Measurements from ENCODE around the gene MSI2.

The MSI2 gene

GRCh38 chr17:57541472-57542394 lies 285.4 kb downstream of the MSI2 start:
- DNase-seq: no peak

DNA sequence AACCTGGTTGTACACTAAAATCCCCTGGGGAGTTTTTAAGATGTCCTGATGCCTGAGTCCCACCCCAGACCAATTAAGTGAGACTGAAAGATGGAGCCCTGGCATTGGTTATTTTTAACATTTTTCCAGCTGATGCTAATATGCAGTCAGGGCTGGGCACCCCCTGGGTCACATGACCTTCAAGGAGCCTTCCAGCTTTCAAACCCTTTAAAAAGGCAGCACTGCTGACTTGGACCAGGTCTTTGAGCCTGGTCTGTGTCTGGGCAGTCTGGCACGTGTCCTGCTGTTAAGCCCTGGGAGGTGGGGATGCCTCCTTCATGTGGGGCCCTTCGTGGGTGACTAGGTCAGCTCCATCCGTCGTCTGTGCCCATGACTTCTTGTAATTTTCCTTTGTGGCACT lies 286.2 kb downstream of the MSI2 start:
- DNase-seq: no peak

GRCh38 chr17:57543230-57543629 lies 286.9 kb downstream of the MSI2 start:
- no peak for DNase-seq

- no peak for DNase-seq
These were observed 288.1 kb downstream of the MSI2 start for GRCh38 chr17:57544401-57544800.

DNA sequence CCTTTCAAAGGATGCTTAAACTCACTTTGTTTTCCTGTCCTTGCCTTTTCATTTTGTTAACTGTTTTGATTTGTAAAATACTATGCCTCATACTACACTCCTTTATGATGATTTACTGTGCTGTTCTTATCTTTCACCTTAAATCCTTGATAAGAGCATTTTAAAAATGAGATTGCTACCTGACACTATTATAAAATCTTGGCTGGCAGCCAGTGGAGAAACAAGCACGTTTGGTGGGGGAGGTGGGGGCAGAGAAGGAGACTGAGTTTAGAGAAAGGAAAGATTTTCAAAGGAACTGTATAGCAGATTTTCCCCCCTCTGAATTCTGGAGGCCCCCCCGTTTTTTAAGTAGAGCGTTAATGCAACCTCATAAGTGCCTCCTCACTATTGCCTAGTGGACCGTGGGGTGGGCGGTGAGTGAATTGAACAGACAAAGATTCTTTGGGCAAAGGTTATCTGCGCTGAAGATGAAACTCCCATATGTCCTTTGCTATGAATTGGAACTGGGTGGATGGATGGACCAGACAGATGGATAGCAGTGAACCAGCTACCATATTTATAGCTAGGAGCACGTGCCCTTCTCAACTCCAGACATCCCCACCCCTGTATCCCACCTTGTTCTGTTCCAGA lies 288.6 kb downstream of the MSI2 start:
- DNase-seq: no peak

DNA sequence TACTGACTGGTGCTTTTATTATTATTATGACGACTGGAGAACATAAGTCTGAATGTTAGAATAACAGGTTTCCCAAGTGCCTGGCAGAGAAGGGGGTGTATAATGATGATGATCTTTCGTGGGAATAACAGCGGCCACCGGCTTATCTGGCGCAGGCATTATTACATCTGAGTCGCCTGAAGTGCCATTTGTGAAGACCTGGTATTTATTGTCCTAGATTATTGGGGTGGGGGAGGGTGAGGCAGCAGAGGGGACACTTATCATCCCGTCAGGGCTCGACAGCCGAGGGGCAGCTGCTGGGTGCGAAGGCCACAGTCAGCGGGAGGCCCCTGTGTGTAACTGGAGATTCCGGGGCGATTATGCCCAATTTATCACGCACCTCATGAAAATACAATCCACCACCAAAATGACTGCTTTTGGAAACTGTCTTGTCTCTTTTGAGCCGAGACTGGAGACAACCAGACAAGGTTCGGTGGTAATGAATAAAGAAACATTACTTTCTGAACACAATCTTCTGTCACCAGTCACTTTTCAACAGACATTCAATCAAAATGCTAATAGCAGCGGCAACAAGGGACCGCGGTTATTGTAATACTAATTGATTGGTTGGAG lies 289.5 kb downstream of the MSI2 start:
- DNase-seq: no peak

- peak; percentile 47 for DNase-seq
These were observed 292.4 kb downstream of the MSI2 start for GRCh38 chr17:57548421-57549410.

GRCh38 chr17:57549468-57549867 lies 293.1 kb downstream of the MSI2 start:
- no peak for DNase-seq

- no peak for DNase-seq
These were observed 293.7 kb downstream of the MSI2 start for GRCh38 chr17:57550016-57550415.

- DNase-seq: no peak
These were observed 294.5 kb downstream of the MSI2 start for GRCh38 chr17:57550668-57551315.

DNA sequence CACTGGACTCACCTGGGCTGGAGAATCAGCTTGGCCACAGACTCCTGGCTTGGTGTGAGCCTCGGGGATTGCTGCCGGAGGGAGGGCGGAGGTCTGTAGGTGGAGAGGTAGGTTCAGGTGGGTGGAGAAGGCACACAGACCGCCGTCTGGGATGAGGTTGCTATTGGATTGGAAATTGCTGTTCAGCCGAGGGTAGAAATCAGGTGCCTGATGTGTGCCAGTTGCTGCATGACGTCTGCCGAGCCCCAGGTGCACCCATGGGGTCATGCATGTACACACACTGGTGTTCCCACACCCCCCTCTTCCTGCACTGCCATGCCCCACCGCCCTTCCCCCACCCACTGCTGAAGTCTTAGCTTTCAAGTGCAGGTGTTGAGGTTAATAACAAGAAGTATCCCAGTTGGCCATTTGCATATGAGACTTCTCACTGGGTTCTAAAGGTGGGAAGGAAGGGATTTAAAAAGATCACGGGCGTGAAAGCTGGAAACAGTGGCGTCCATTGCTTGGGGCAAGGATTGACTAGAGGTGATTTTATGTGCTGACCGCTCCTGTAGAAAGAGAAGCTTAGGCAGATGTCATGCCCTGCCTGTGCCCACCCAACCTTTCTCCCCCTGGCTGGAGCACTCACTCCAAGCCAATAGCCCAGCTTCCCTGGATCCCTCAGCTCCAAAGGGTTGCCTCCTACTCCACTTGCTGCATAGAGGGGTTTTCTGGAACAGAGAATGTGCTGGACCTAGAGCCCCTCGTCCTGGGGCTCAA lies 295.2 kb downstream of the MSI2 start:
- DNase-seq: peak; percentile 71

GRCh38 chr17:57552114-57552624 lies 295.8 kb downstream of the MSI2 start:
- peak; percentile 75 for DNase-seq

DNA sequence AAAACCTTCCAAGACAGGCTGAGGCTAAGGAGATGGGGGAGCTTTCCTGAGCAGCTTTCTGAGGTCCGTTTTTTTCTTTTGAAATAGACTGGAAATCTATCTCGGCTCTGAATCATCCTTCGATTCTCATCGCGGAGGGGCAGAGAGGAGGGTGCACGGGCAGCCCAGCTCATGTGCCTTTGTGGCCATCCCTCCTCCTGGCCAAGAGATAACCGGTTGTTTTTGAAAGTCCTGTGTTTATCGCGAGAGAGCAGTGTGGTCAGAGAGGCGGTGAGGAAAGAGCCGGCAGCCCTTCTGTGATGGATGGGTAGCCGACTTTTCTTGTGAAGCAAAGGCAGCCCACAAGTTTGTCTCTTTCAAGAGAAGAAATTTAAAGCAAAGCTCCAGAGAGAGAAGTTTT lies 297.2 kb downstream of the MSI2 start:
- DNase-seq: no peak

DNA sequence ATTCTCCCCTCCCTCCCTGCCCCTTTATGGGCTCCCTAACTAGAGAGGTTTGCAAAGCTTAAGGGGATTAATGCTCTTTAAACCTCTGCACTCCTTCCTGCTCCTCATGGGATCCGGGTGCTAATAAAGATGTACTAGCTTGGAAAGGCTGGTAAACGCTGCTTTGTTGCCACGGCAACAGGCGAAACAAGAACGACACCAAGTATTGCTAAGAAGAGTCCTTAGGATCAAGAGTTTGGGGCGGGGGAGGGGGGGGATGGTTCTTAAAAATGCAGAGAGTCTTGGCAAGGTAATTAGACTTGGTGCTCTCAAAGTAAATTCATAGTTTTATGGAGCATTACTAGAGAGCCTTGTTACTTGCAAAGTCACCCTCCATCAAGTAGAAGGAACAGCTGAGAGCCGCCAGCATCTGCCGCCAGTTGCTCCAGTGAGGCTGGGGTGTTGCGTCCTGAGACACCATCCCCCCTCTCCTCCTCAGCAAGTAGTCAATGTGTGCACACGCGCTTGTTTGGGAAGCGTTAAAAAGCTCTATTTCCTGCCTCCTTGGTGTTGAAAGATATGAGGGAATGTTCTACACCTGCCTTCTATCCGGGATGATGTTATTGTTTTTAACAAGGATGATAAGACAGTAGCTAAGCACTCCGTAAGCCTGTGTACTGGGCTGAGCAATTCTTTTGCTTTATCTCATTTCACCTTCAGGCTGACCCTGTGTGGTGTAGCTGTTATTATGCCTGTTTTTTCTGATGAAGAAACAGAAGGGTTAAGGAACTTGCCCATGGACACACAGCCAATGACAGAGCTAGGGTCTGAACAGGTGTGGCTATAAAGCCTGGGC lies 297.9 kb downstream of the MSI2 start:
- DNase-seq: peak; percentile 47

DNA sequence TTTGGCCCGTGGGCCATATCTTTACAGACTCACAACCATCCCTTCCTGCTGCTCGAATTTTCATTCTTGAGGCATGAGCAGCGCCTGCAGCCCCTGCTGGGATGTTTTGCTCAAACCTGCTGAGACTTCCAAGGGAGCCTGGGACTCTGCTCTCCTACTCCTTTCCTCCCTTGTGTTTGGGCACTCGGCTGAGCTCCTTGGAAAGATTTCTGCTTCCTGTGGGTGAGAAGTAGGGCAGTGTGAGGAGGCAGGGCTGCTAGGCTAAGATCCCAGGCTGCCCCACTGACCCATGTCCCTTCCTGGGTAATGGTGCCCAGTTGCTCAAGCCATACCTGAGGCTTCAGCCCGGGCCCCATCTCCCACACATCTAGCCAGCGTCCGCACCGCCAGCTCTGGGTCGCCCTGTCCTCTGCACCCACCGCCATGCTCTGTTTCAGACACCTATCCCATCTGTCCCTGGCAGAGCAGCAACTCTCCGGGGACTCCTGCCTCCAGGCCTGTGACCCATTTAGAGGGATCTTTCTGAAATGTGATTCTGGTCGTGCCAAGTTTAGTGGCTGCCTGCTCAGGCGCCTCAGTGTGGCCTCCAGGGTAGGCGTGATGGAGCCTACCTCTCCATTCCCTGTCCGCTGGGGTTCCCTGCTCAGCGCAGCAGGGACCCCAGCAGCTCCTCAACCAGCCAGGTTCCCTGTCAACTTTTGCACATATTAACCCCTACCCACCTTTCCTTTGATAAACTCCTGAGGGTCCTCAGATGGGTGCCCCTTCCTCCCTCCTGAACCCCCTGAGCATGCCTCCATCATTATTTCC lies 298.7 kb downstream of the MSI2 start:
- DNase-seq: no peak

GRCh38 chr17:57555636-57556175 lies 299.4 kb downstream of the MSI2 start:
- no peak for DNase-seq

GRCh38 chr17:57556320-57556719 lies 300.0 kb downstream of the MSI2 start:
- no peak for DNase-seq

- no peak for DNase-seq
These were observed 300.7 kb downstream of the MSI2 start for GRCh38 chr17:57556977-57557376.

All from right kidney (tissue), 1 donor.